ENCODE data around the gene ERRFI1. TPM values are rescaled to one million over a fixed set of nuclear protein-coding genes. Genes with fewer than 3 reads are reported as not detected.

The ERRFI1 gene
- total RNA-seq, 1 experiment from 2014 or later: 83.0 TPM

GRCh38 chr1:8025061-8025670 lies 943 bp downstream of the ERRFI1 start:
- BruUV-seq (replicated peaks): TSS peak; percentile 44
- peaks cover 75% of the 10 kb centered on the region for H3K36me3 Mint-ChIP-seq (ENCODE audit: insufficient read depth, unreplicated experiment)
- H3K4me1 Mint-ChIP-seq (ENCODE audit: low read depth, unreplicated experiment): peaks cover 25% of the 10 kb centered on the region
- no peaks in the 10 kb centered on the region for H3K9me3 Mint-ChIP-seq (ENCODE audit: low read depth, unreplicated experiment)
- CTCF ChIA-PET: interaction anchor here (0.6 to 0.9 kb wide), 2 partner anchors 53 to 66 kb away, joined by 3 read pairs; no protein-coding TSS in a partner anchor
- no peak for DNase-seq
- no peaks in the 10 kb centered on the region for H3K27me3 Mint-ChIP-seq (ENCODE audit: unreplicated experiment)
- intact Hi-C loops (cut with micrococcal nuclease; ENCODE audit: unreplicated experiment): loop anchor here (5.0 kb wide), 2 partner anchors 157 to 232 kb away; no protein-coding TSS in a partner anchor
- no peak for TF ChIP-seq CTCF (IDR thresholded peaks at IDR 0.05; ENCODE audit: unreplicated experiment)
- peak overlapping the region; percentile 100 for H3K27ac Mint-ChIP-seq (ENCODE audit: unreplicated experiment)
- H3K4me3 Mint-ChIP-seq (ENCODE audit: low read depth, unreplicated experiment): peak overlapping the region; percentile 97

GRCh38 chr1:8024329-8024728 lies 1.8 kb downstream of the ERRFI1 start:
- H3K27me3 Mint-ChIP-seq (ENCODE audit: unreplicated experiment): no peaks in the 10 kb centered on the region
- no peak for TF ChIP-seq CTCF (IDR thresholded peaks at IDR 0.05; ENCODE audit: unreplicated experiment)
- no peak for DNase-seq
- H3K36me3 Mint-ChIP-seq (ENCODE audit: insufficient read depth, unreplicated experiment): peaks cover 84% of the 10 kb centered on the region
- intact Hi-C loops (cut with micrococcal nuclease; ENCODE audit: unreplicated experiment): no loop called here
- H3K9me3 Mint-ChIP-seq (ENCODE audit: low read depth, unreplicated experiment): no peaks in the 10 kb centered on the region
- no TSS peak for BruUV-seq (replicated peaks)
- H3K4me1 Mint-ChIP-seq (ENCODE audit: low read depth, unreplicated experiment): peaks cover 29% of the 10 kb centered on the region
- peak overlapping the region; percentile 100 for H3K27ac Mint-ChIP-seq (ENCODE audit: unreplicated experiment)
- H3K4me3 Mint-ChIP-seq (ENCODE audit: low read depth, unreplicated experiment): peak overlapping the region; percentile 97
- CTCF ChIA-PET: no interaction called here

- peaks cover 88% of the 10 kb centered on the region for H3K36me3 Mint-ChIP-seq (ENCODE audit: insufficient read depth, unreplicated experiment)
- peak overlapping the region; percentile 100 for H3K27ac Mint-ChIP-seq (ENCODE audit: unreplicated experiment)
- TF ChIP-seq CTCF (IDR thresholded peaks at IDR 0.05; ENCODE audit: unreplicated experiment): no peak
- H3K4me3 Mint-ChIP-seq (ENCODE audit: low read depth, unreplicated experiment): peak overlapping the region; percentile 97
- intact Hi-C loops (cut with micrococcal nuclease; ENCODE audit: unreplicated experiment): no loop called here
- no peak for DNase-seq
- H3K27me3 Mint-ChIP-seq (ENCODE audit: unreplicated experiment): no peaks in the 10 kb centered on the region
- CTCF ChIA-PET: no interaction called here
- H3K9me3 Mint-ChIP-seq (ENCODE audit: low read depth, unreplicated experiment): no peaks in the 10 kb centered on the region
- peaks cover 33% of the 10 kb centered on the region for H3K4me1 Mint-ChIP-seq (ENCODE audit: low read depth, unreplicated experiment)
- BruUV-seq (replicated peaks): no TSS peak
Measured at GRCh38 chr1:8023995-8024313, 2.2 kb downstream of the ERRFI1 start.

GRCh38 chr1:8023287-8023994 lies 2.7 kb downstream of the ERRFI1 start:
- no peaks in the 10 kb centered on the region for H3K27me3 Mint-ChIP-seq (ENCODE audit: unreplicated experiment)
- intact Hi-C loops (cut with micrococcal nuclease; ENCODE audit: unreplicated experiment): no loop called here
- peak overlapping the region; percentile 100 for H3K27ac Mint-ChIP-seq (ENCODE audit: unreplicated experiment)
- CTCF ChIA-PET: no interaction called here
- peaks cover 92% of the 10 kb centered on the region for H3K36me3 Mint-ChIP-seq (ENCODE audit: insufficient read depth, unreplicated experiment)
- DNase-seq: no peak
- no peaks in the 10 kb centered on the region for H3K9me3 Mint-ChIP-seq (ENCODE audit: low read depth, unreplicated experiment)
- peak overlapping the region; percentile 97 for H3K4me3 Mint-ChIP-seq (ENCODE audit: low read depth, unreplicated experiment)
- peaks cover 38% of the 10 kb centered on the region for H3K4me1 Mint-ChIP-seq (ENCODE audit: low read depth, unreplicated experiment)
- no TSS peak for BruUV-seq (replicated peaks)
- no peak for TF ChIP-seq CTCF (IDR thresholded peaks at IDR 0.05; ENCODE audit: unreplicated experiment)
